HG03520 (cell line): ENCODE results near the gene RALY.

Experiments
- ATAC-seq: cut with Tn5 transposase; IDR thresholded peaks from one replicate; pipeline ENCODE4 v1.9.1; 2021; ENCODE audit warnings: mild to moderate bottlenecking, moderate library complexity; ENCODE audit not compliant: unreplicated experiment

The RALY gene

GRCh38 chr20:33993576-33994221 lies at the start of gene RALY:
Gene RALY (plus strand): TSS chr20:33993911. CDS start chr20:34072075, 78,164 bp downstream.
- peak; percentile 49 for ATAC-seq

- ATAC-seq = no peak
These were observed 48.8 kb upstream of the RALY start for GRCh38 chr20:33944914-33945313.

DNA sequence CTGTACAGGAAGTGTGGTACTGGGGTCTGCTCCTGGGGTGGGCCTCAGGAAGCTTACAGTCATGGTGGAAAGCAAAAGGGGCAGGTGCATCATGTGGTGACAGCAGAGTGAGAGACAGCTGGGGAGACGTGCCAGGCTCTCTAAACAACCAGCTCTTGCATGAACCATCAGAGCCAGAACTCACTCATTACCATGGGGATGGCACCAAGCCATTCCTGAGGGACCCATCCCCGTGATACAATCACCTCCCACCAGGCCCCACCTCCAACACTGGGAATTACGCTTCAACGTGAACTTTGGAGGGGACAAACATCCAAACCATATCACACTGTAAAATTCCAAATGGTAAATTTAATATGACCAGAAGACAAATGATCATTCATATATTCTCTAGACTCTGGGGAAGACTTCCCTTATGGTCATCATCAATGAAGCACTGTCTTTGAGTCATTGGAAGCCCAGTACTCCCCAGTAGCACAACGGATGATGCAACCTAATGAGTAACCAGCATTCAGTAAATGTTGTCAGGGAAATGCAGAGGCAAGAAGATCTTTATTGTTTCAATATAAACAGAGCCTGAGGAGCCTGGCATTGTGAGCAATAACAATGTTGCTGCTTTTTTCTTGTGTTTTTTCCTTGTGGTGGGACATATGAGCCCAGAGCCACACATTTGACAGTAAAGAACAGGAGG lies 48.2 kb upstream of the RALY start:
- no peak for ATAC-seq

GRCh38 chr20:33947709-33948295 lies 45.9 kb upstream of the RALY start:
- no peak for ATAC-seq

GRCh38 chr20:33948480-33948879 lies 45.2 kb upstream of the RALY start:
- ATAC-seq = no peak

DNA sequence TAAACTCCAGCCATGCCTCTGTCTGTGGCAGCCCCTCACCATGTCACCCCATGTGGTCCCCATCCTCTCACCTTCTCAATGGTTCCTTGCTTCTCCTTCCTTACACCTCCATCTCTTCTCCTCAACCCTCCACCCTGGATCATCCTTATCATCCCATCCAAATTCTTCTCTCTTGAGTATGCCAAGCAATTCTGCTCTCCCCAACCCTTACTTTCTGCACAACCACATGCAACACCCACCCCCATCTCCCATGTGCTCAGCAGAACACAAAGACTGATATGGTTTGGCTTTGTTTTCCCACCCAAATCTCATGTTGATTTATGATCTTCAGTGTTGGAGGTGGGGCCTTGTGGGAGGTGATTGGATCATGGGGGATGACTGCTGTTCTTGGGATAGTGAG lies 42.5 kb upstream of the RALY start:
- no peak for ATAC-seq

- ATAC-seq = no peak
These were observed 39.2 kb upstream of the RALY start for GRCh38 chr20:33954504-33954903.

DNA sequence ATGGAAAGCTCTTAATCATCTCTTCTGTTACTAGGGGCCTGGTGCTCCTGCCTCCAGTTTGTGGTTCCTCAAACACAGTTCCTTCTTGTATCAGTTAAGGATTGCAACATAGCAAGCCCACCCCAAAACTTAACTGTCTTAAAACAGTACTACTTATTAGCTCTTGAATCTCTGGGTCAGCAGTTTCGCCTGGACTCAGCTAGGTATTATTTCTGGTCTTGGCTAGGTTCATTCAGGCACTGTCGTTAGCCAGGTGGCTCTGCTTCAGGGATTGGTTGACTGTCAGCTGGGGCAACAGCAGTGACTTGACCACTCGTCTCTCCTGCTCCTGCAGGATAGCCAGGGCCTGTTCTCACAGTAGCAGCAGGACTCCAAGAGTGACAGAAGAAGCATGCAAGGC lies 30.0 kb upstream of the RALY start:
- no peak for ATAC-seq

DNA sequence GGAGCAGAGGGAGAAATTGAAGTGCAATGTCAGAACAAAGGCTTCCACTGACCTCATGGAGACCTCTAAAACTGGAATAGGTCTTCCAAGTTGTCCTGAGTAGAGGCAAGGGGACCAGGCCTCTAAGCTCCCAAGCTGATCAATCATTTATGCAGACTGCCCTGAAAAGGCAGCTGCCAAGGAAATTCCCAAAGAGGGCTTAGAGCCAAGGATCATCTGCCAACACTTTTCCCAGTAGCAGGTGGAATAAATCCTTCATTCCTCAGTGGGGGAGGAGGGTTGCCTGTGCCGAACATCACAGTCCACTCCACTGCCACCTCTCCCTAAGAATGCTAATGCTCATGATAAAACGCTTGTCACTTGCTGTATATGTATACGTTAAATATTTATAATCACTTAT lies 29.3 kb upstream of the RALY start:
- ATAC-seq = no peak

DNA sequence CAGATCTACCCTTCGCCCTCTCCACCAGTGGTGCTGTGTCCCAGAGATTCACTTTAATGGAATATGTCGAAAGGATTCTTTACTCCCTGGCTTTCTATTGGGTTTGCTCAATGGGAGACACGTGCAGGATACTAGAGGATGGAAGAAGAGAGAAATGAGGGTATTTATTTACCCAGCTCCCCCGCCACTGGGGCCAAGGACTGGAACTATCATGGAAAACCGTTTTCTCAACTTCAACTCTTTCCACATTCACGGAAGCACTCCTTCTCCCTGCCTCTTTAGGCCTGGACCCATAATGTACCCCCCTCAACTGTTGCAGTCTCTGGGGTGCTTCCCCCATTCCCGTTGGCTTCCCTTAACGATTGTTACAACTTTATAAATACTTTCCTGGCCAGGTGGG lies 26.6 kb upstream of the RALY start:
- no peak for ATAC-seq

- no peak for ATAC-seq
These were observed 24.1 kb upstream of the RALY start for GRCh38 chr20:33969563-33969962.

DNA sequence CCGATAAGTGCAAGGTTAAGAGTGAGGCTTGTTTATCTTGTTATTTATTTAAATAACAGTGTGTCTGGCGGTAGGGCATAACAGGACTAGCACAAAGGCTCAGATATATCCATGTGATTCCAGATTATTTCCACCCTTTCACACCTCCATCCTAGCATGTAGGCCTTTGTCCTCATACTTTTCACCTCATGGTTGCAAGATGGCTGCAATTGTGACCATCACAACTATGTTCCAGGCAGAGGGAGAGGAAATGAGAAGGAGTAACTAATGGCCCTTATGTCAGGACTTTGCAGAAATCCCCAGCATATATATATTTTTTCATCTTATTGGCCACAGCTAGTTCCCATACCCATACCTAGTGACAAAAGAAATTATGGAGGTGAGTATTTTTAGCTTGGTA lies 23.5 kb upstream of the RALY start:
- ATAC-seq = no peak

DNA sequence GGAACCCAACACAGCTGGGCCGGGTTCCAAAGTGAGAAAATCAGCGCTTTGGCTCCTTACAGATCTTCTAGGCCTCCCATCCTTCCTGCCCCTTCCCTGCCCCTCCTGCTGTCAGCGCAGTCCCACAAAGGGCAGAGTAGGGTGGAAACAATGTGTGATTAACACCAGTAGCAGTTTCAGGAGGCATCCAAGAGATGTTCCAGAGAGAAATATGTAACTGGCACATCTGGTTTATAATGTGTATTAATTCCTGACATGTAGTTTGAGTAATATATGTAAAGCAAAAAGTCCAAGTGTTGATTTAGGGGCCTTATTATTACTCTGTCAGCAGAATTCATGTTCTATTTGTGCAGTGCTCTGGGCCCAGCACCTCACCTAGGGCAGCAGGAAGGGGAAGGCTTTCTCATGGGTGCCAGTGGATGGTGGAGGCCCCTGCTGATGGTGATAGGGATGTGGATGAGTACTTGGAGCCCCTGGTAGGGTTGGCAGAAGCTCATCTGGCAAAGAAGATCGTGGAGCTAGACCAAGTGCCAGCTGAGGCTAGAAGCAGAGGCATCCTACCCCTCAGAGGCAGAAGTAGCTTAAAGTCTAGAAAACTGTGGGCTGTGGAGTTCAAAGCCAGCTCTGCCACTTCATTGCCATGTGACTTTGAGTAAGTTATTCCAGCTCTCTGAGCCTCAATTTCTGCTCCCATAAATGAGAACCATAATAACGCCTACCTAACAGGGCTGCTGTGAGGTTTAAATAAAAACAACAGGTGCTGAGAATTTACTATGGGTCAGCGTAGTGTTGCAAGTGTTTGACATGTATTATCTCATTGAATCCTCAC lies 22.4 kb upstream of the RALY start:
- no peak for ATAC-seq

GRCh38 chr20:33976959-33977358 lies 16.8 kb upstream of the RALY start:
- ATAC-seq = no peak

GRCh38 chr20:33977535-33977934 lies 16.2 kb upstream of the RALY start:
- no peak for ATAC-seq

GRCh38 chr20:33979094-33979493 lies 14.6 kb upstream of the RALY start:
- no peak for ATAC-seq

DNA sequence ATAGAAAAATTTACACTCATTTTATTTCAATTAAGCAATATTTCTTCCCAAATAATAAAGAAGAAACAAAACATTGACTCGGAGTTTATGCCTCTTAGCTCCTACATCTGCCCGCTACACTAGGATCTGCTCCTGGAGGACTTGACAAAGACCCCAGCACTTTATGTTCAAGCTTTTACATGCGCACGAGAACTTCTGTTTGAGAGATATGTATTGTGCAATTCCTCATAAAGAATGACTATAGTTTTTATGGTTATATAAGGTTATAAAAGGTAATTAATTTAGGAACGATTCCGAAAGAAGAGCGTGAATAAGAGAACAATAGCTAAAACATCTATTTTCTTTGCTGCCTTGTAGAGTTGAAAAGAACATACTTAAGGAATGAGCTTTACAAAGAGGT lies 12.4 kb upstream of the RALY start:
- ATAC-seq = no peak

- ATAC-seq = no peak
These were observed 11.7 kb upstream of the RALY start for GRCh38 chr20:33981964-33982363.

DNA sequence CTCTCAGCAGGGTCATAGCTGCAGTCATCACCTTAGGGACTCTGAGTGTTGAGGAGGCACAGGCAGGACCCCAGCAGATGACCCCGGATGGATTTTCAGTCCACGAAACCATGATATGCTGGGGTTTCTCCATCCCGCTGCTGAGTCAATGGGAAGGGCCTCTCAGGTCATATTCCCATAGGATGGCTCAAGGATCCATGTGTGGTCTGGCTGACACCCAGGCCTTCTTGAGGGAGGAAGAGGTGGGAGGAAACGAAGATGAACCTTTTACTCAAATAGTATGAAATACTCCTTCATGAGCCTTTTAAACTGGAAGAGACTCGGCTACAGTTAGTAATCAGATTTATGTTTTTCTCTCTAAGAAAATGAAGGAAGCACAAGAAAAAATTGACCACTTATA lies 10.3 kb upstream of the RALY start:
- no peak for ATAC-seq

GRCh38 chr20:33984182-33984719 lies 9.5 kb upstream of the RALY start:
- ATAC-seq = no peak

- ATAC-seq = no peak
These were observed 8.4 kb upstream of the RALY start for GRCh38 chr20:33985280-33985679.
